SU-DHL-6 (cell line): Measurements from ENCODE around the gene GFOD2.

Experiments
- EZH2phosphoT487 ChIP-seq: fragments of 200-600 bp; sonication (generic), shearing (Covaris generic); conservative IDR thresholded peaks from 2 replicates; pipeline ENCODE4 v1.6.1; 2018; ENCODE audit warnings: mild to moderate bottlenecking, antibody characterized with exemption, low read length, moderate library complexity, mixed read lengths
- TF ChIP-seq, protein P1 (sequence below): fragments of 200-600 bp; sonication (generic); IDR thresholded peaks from one replicate; pipeline ENCODE4 v1.5.1; 2017; ENCODE audit warnings: antibody characterized with exemption, mild to moderate bottlenecking, low read length, moderate library complexity; ENCODE audit not compliant: insufficient read depth, poor library complexity, severe bottlenecking

DNA sequence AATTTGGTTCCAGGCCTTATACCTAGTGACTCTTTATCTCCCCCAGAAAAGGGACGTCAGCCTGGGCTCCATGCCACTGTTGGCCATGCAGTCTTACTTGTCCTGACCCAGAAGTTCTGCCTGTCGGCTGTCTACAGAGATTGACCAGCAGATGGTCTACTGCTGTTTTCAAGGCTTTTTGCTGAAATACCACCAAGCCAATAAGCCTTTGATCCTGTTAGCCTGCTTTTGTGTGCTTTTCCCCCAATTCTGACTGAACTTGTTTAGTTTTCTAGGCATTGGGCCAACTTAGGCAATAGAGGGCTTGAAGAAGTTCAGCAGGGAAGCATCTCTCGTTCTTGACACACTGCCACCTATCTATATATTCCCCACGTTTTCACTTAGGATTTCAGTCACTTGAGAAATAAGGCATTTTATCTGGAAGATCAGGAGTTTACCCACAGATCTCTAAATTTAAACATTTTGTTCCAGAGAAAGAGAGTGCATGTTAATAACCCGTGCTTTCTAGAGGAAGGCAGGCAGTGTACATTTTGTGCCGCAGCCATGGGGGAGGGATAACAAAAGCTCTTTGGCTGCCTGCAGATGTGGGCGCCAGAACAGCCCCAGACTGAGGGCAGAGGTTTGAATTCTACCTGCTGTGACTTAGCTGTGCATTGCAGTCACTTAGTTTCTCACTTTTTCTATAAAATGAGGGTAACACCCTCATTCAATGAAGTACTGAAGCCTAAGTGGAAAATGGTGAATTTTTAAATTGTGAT, 86.5 kb downstream of the GFOD2 start:
- TF ChIP-seq, protein P1, sequence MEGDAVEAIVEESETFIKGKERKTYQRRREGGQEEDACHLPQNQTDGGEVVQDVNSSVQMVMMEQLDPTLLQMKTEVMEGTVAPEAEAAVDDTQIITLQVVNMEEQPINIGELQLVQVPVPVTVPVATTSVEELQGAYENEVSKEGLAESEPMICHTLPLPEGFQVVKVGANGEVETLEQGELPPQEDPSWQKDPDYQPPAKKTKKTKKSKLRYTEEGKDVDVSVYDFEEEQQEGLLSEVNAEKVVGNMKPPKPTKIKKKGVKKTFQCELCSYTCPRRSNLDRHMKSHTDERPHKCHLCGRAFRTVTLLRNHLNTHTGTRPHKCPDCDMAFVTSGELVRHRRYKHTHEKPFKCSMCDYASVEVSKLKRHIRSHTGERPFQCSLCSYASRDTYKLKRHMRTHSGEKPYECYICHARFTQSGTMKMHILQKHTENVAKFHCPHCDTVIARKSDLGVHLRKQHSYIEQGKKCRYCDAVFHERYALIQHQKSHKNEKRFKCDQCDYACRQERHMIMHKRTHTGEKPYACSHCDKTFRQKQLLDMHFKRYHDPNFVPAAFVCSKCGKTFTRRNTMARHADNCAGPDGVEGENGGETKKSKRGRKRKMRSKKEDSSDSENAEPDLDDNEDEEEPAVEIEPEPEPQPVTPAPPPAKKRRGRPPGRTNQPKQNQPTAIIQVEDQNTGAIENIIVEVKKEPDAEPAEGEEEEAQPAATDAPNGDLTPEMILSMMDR = no peak
- TF ChIP-seq EZH2phosphoT487 = no peak
